IPS DF 6.9 (cell line): ENCODE data around the gene ANKRD16.
"Not testable (repeated sequence)": the region's sequence is repeated elsewhere in the genome, so short reads cannot be mapped to it uniquely, and the experiment has no call there.

ENCODE experiments used
- DNase-seq: peaks from one replicate; pipeline ENCODE4 v3.0.0-alpha.2; 2013; ENCODE audit warnings: low read depth, low spot score
- H3K27ac ChIP-seq: one replicate; pipeline ENCODE4 v1.5.1; 2013; ENCODE audit warnings: low read length, control low read depth
- H3K27me3 ChIP-seq: 2 replicates; pipeline ENCODE4 v1.6.1; 2013; ENCODE audit warnings: mild to moderate bottlenecking, low read length; ENCODE audit not compliant: control insufficient read depth, insufficient read depth
- H3K36me3 ChIP-seq: 2 replicates; pipeline ENCODE4 v1.6.1; 2013; ENCODE audit warnings: low read length; ENCODE audit not compliant: control insufficient read depth, insufficient read depth
- H3K4me1 ChIP-seq: 2 replicates; pipeline ENCODE4 v1.6.1; 2013; ENCODE audit warnings: low read length; ENCODE audit not compliant: control insufficient read depth, insufficient read depth
- H3K4me3 ChIP-seq: 2 replicates; pipeline ENCODE4 v1.5.1; 2013; ENCODE audit warnings: mild to moderate bottlenecking, low read length
- H3K9me3 ChIP-seq: 2 replicates; pipeline ENCODE4 v1.6.1; 2013; ENCODE audit warnings: low read length, inconsistent platforms; ENCODE audit not compliant: control insufficient read depth, insufficient read depth
- WGBS: extraction: QIAGEN DNeasy Blood & Tissue Kit; methylation state at CpG from one replicate; pipeline ENCODE4 v1.1.7; 2013; ENCODE audit warnings: mixed read lengths, missing lambda C conversion rate; ENCODE audit not compliant: insufficient read length, insufficient coverage; 5-methylcytosine and 5-hydroxymethylcytosine counted together

ANKRD16 gene

DNA sequence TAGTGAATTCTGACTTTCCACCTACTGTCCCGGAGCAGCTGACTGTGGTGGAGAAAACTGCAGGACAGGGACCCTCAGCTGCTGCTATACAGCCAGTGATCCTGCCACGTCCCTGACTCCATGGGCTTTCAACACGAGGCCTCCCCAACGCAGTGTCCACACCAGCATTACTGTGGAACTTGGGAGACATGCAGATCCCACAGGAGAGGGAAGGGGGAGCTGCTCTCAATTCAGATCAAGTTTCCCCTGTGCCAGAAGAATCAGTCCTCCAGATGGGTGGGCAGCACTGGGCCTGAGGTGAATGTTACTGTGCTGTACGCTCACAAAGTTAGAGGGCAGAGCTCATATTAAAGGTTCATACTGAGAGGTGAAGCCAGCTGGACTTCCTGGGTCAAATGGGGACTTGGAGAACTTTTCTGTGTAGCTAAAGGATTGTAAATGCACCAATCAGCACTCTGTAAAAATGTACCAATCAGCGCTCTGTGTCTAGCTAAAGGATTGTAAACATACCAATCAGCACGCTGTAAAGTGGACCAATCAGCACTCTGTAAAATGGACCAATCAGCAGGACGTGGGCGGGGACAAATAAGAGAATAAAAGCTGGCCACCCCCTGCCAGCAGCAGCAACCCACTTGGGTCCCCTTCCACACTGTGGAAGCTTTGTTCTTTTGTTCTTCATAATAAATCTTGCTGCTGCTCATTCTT lies 26.6 kb downstream of the ANKRD16 start:
- not testable (repeated sequence) for H3K27ac ChIP-seq, H3K27me3 ChIP-seq, H3K4me3 ChIP-seq, H3K4me1 ChIP-seq, H3K9me3 ChIP-seq, DNase-seq, H3K36me3 ChIP-seq
- no CpG with 5 or more reads among the region's 9 CpGs for WGBS

DNA sequence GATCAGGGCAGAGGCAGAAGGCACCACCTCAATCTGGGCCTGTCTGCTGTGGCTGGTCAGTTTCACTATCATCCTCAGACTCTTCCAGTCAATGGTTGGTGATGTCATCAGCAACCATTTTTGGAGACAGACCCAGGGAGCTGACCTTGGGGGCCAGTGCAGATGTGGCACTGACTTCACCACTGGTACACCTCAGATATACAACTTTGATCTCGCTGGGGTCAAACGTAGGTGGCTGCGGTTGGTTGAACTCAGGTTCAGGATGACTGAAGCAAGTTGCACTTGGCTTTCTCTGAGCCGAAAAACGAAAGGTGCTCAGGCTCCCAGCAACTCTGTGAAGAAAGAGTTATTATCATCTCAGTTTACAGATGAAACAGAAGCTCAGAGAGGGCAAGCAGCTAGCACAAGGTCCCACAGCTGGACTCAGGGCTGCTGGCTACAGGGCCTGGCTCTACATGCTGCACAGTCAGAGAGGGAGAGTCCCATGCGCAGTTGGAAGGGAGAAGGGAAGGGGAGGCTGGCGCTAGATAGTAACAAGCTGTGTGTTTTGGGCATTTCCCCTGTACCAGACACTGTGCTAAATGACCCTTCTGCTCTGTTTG lies 27.2 kb downstream of the ANKRD16 start:
- WGBS, result no CpG with 5 or more reads among the region's 7 CpGs
- Histone ChIP-seq H3K27me3 (no peaks in the 10 kb centered on the region), H3K36me3 (no peaks in the 10 kb centered on the region), H3K27ac (no peak overlapping the region), H3K9me3 (no peaks in the 10 kb centered on the region), H3K4me3 (no peak overlapping the region), H3K4me1 (no peaks in the 10 kb centered on the region)
- DNase-seq, result no peak

DNA sequence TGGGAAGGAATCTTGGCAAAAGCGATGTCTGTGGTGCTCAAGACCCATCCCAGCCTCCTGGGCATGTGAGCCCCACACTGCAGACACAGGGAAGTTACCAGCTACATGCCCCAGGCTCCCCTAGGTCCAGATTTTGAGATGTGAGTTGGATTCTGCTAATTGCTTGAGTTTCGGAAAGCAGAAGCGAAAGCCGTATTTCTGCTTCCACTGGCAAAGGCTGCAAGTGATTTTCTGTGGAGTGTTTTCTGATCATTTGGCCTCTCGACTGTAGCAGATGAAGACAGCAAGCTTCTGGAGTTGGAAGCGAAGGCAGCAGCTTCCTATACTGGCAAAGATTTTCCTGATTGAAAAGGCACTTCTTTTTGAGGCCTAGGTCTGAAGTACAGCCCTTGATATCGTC lies 29.6 kb downstream of the ANKRD16 start:
- Histone ChIP-seq H3K4me3 (no peak overlapping the region), H3K9me3 (no peaks in the 10 kb centered on the region)
- WGBS, result no CpG with 5 or more reads among the region's 7 CpGs

DNA sequence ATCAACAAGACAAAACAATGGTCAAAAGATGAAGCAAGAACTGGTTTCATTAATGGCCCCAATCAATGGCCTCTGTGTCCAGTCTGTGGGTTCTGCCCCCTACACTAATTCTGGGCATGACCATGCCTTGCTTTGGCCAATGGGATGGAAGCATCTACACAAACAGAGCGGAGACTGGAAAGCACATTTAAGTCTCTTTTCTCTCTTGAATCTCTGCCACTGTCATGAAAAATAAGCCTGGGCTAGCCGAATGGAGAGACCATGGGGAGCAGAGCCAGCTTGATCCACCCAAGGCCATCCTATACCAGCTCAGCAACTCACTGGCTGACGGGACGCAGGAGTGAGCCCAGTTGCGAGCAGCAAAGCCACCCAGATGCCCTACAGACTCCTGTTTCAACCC lies 30.9 kb downstream of the ANKRD16 start:
- no peak for DNase-seq
- no peak overlapping the region for H3K4me3 ChIP-seq
- no peaks in the 10 kb centered on the region for H3K27me3 ChIP-seq
- no CpG with 5 or more reads among the region's 5 CpGs for WGBS
- H3K36me3 ChIP-seq, result no peaks in the 10 kb centered on the region
- no peaks in the 10 kb centered on the region for H3K4me1 ChIP-seq
- H3K27ac ChIP-seq, result no peak overlapping the region
- H3K9me3 ChIP-seq, result no peaks in the 10 kb centered on the region

More for the DNA sequence above, 29.6 kb downstream of the ANKRD16 start:
- no peaks in the 10 kb centered on the region for H3K27me3 ChIP-seq
- no peak for DNase-seq
- H3K4me1 ChIP-seq, result no peaks in the 10 kb centered on the region
- H3K27ac ChIP-seq, result no peak overlapping the region
- no peaks in the 10 kb centered on the region for H3K36me3 ChIP-seq

DNA sequence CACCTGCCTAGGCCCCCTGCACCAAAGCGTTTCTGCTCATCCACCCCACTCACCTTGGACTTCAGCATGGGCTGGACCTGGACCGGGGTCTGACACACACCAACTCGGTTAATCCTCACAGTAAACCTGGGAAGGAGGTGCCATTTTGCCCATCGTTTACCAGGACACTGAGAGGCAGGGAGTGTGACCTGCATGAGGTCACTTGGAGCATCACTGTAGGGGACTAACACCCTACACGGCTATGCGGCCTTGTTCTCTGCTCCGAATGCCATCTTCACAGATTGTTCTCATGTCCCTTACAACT lies 33.0 kb downstream of the ANKRD16 start:
- no peaks in the 10 kb centered on the region for H3K9me3 ChIP-seq
- no peaks in the 10 kb centered on the region for H3K4me1 ChIP-seq
- DNase-seq, result no peak
- no peaks in the 10 kb centered on the region for H3K27me3 ChIP-seq
- no peak overlapping the region for H3K4me3 ChIP-seq
- H3K36me3 ChIP-seq, result no peaks in the 10 kb centered on the region
- WGBS, result no CpG with 5 or more reads among the region's 7 CpGs
- no peak overlapping the region for H3K27ac ChIP-seq

DNA sequence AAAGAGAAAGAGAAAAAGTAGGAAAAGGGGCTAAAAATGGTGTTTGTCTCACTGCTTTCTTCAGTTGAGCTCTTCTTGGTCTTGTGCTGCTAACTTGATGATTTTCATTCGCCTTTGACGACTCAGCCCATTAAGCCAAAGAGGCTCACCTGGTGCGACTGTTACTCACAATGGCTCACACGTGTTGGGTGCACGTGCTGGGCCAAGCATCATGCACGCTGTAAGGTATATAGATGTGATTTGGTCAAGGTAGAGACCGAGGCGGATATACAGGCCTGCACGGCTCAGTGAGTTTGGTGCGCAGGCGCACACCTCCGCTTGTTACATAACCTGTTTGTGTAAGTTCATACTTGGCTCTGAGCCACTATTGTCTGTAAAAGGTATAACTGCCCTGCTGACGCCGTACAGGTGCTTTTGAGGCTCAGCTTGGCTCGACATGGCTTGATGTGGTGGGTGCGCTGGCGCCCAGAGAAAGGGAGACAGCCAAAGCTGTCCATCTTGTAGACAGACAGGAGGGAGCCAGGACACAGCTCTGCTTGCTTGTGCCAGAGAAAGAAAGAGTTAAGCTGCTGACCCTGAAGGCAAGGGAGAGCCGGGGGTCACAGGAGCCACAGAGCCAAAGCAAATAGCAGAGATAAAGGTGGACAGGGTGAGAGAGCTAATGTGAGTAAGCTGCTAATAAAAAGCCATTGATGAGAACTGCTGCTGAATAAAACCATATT lies 33.6 kb downstream of the ANKRD16 start:
- DNase-seq, result no peak
- Histone ChIP-seq H3K9me3 (no peaks in the 10 kb centered on the region), H3K4me1 (no peaks in the 10 kb centered on the region), H3K27ac (no peak overlapping the region), H3K4me3 (no peak overlapping the region), H3K27me3 (no peaks in the 10 kb centered on the region), H3K36me3 (no peaks in the 10 kb centered on the region)
- WGBS, result no CpG with 5 or more reads among the region's 18 CpGs

DNA sequence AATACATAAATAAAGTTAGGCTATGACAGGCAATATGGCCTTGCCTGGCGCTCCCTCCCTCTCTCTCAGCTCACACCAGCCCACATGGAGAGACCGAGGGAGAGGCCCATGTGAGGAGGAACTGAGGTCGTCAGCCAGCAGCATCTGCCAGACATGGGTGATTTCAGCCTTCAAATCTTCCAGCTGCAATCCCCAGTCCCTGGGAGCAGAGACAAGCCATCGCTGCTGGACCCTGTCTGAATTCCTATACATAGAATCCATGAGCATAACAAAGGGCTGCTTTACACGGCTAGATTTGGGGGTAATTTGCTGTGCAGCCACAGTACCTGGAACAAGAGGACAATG lies 35.6 kb downstream of the ANKRD16 start:
- Histone ChIP-seq H3K4me1 (no peaks in the 10 kb centered on the region), H3K4me3 (no peak overlapping the region), H3K9me3 (no peaks in the 10 kb centered on the region), H3K27ac (no peak overlapping the region), H3K27me3 (no peaks in the 10 kb centered on the region), H3K36me3 (no peaks in the 10 kb centered on the region)
- no peak for DNase-seq
- WGBS, result no CpG with 5 or more reads among the region's 5 CpGs

DNA sequence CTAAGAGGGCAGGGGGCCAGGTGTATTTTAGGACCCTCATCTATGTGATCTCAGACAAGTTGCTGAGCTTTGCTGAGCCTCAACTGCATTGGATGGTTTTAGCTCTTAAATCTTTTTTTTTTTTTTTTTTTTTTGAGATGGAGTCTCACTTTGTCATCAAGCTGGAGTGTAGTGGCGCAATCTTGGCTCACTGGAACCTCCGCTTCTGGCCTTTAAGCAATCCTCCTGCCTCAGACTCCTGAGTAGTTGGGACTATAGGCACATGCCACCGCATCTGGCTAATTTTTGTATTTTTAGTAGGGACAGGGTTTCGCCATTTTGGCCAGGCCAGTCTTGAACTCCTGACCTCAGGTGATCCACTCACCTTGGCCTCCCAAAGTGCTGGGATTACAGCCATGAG lies 43.0 kb downstream of the ANKRD16 start:
- H3K27ac ChIP-seq, H3K4me1 ChIP-seq, DNase-seq, H3K4me3 ChIP-seq, H3K36me3 ChIP-seq, H3K27me3 ChIP-seq, H3K9me3 ChIP-seq: not testable (repeated sequence)
- WGBS, result no CpG with 5 or more reads among the region's 4 CpGs

DNA sequence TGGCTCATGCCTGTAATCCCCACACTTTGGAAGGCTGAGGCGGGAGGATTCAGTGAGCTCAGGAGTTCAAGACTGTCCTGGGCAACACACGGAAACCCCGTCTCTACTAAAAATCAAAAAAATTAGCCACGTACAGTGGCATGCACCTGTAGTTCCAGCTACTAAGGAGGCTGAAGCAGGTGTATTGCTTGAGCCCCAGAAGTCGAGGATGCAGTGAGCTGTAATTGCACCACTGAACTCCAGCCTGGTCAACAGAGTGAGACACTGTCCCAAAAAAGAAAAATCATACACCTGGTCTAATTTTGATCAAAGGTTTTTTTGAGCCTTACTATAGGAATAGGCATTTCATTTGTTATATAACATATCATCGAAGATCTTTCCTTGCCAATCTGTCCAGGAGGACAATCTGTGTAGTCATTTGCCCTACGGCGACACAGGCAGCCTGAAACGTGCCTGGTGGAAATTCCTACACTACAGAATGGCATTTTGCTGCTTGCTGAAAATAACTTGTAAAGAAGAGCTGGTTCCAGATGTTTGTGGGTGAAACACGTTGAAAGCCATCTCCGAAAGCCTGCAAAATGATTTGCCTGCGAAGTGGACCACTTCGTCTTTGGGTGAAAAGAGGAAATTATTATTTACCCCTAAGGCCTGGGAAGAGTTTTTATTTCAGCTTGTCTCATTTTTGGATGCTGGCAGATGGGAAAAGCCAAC lies 45.2 kb downstream of the ANKRD16 start:
- H3K36me3 ChIP-seq, result no peaks in the 10 kb centered on the region
- no peak overlapping the region for H3K4me3 ChIP-seq
- DNase-seq, result no peak
- H3K27me3 ChIP-seq, result no peaks in the 10 kb centered on the region
- H3K9me3 ChIP-seq, result no peaks in the 10 kb centered on the region
- no peak overlapping the region for H3K27ac ChIP-seq
- WGBS, result no CpG with 5 or more reads among the region's 13 CpGs
- no peaks in the 10 kb centered on the region for H3K4me1 ChIP-seq

DNA sequence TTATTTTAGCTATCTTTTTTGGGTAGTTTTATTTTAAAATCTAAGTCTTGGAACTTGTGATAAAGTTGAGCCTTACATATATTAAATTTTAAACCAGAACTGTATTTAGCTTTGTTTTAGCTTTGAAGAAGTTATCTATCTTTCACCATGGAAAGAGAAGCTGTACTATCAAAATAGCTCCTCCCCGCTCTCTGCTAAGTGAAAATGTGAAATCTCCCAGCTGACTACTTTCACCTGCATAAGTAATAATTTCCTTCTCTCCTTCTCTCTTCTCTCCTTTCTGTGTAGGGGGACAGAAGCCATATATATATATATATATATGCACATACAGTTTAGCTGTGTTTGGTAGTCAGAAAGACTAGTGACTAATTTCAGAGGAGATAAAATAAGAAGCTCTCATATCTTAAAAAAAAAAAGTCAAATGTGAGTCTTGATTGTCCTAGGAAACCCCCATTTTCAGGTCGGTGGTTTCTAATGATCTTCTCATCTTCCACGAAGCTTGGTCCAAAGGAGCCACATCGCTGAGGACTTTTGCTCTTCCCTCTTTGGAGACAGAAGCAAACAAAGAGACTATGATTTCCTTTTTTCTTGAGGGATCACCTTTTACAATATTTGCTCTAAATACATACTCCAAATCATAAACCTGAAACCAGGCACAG lies 45.9 kb downstream of the ANKRD16 start:
- Histone ChIP-seq H3K4me1 (no peaks in the 10 kb centered on the region), H3K27me3 (no peaks in the 10 kb centered on the region), H3K4me3 (no peak overlapping the region), H3K9me3 (no peaks in the 10 kb centered on the region), H3K36me3 (no peaks in the 10 kb centered on the region), H3K27ac (no peak overlapping the region)
- DNase-seq, result no peak
- WGBS, result no CpG with 5 or more reads among the region's 4 CpGs
